ENCODE measurements around the gene CAMTA2. TPM values are rescaled to one million over a fixed set of nuclear protein-coding genes. Genes with fewer than 3 reads are reported as not detected.

Gene CAMTA2
- total and polyA plus RNA-seq, 9 of the 15 experiments (the other 6 are each of a cell fraction or from before 2014, with no cell fraction given): 0.24 to 25.1 (median 6.3) TPM

DNA sequence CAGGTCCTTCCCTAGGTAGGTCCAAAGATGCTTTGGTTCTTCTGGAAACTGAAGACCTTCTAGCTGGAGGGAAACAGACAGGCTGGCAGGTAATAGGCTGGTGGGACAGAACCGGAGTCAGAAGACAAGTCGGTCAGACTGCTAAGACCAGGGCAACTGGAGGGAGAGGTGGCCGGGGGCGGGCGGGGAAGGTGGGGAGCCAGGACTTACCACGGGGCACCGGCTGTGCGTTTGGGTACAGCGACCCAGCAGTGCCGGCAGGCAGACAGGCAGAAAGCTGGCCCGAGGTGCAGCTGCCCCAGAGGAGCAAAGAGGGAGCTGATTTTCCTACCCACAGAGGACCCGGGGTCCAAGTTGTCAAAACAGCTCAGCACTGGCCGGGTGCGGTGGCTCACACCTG lies 47.2 kb upstream of the CAMTA2 start:
- Histone ChIP-seq H3K36me3 (ENCODE audit: control insufficient read depth, insufficient read depth, low read length) (no peaks in the 10 kb centered on the region), H3K4me2 (ENCODE audit: insufficient read depth, low read length) (no peak overlapping the region), H3K9me3 (replicated peaks; ENCODE audit: control insufficient read depth, insufficient read depth, low read depth, low read length) (no peaks in the 10 kb centered on the region), H3K9me1 (ENCODE audit: control insufficient read depth, insufficient read depth, low read length) (no peaks in the 10 kb centered on the region), H3K9ac (ENCODE audit: insufficient read depth in 1 of 2, low read depth in 2 of 2, low read length in 2 of 2) (no peak overlapping the region), H3K27ac (ENCODE audit: extremely low read depth, low read depth, low read length) (no peak overlapping the region), H2AFZ (ENCODE audit: low read depth, low read length) (no peak overlapping the region), H3K4me3 (no peak overlapping the region), H3K27me3 (ENCODE audit: control insufficient read depth in 2 of 2, insufficient read depth in 2 of 2, low read length in 2 of 2) (no peaks in the 10 kb centered on the region; a peak in 1 of 5 replicates), H3K4me1 (replicated peaks in 1 of 2; ENCODE audit: control insufficient read depth in 2 of 2, insufficient read depth in 2 of 2, low read length in 2 of 2) (peaks cover 0 to 6% of the 10 kb centered on the region in 2 experiments; a peak in 3 of 5 replicates), H3K79me2 (ENCODE audit: control insufficient read depth, insufficient read depth, low read length) (no peaks in the 10 kb centered on the region), H4K20me1 (replicated peaks; ENCODE audit: control insufficient read depth, insufficient read depth, low read length) (no peaks in the 10 kb centered on the region)
- TF ChIP-seq HDAC3 (IDR thresholded peaks at IDR 0.05; ENCODE audit: borderline replicate concordance, partially characterized antibody) (no peak), DMBX1 (CRISPR knock-in tag; IDR thresholded peaks at IDR 0.05; ENCODE audit: borderline replicate concordance) (no peak), ZNF589 (CRISPR knock-in tag; IDR thresholded peaks at IDR 0.05; ENCODE audit: low read depth) (no peak), NFRKB (IDR thresholded peaks at IDR 0.05; ENCODE audit: low read depth) (no peak), ADNP (tag; IDR thresholded peaks at IDR 0.05) (no peak), EZH2 (IDR thresholded peaks at IDR 0.05; ENCODE audit: borderline replicate concordance, low read depth, low read length) (no peak), ARNT (IDR thresholded peaks at IDR 0.05) (no peak), U2AF1 (optimal IDR thresholded peaks at IDR 0.05; ENCODE audit: low read depth, low read length) (no peak), BACH1 (tag; IDR thresholded peaks at IDR 0.05) (no peak), ZBTB1 (CRISPR knock-in tag; IDR thresholded peaks at IDR 0.05; ENCODE audit: borderline replicate concordance, low read depth) (no peak), ZNF224 (CRISPR knock-in tag; IDR thresholded peaks at IDR 0.05) (no peak), TAL1 (IDR thresholded peaks at IDR 0.05) (no peak), ZNF518B (CRISPR knock-in tag; IDR thresholded peaks at IDR 0.05) (no peak), TAF9B (IDR thresholded peaks at IDR 0.05; ENCODE audit: partially characterized antibody) (no peak), HDAC2 (IDR thresholded peaks at IDR 0.05) (no peak)
- TF ChIP-seq, protein P1, sequence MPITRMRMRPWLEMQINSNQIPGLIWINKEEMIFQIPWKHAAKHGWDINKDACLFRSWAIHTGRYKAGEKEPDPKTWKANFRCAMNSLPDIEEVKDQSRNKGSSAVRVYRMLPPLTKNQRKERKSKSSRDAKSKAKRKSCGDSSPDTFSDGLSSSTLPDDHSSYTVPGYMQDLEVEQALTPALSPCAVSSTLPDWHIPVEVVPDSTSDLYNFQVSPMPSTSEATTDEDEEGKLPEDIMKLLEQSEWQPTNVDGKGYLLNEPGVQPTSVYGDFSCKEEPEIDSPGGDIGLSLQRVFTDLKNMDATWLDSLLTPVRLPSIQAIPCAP (CRISPR knock-in tag; IDR thresholded peaks at IDR 0.05; ENCODE audit: borderline replicate concordance): no peak
- no TSS peak for BruUV-seq (replicated peaks)
- intact Hi-C loops (cut with micrococcal nuclease) (no loop called here), in situ Hi-C loops (cut with MboI) (no loop called here)
- FAIRE-seq (no peak), DNase-seq (ENCODE audit: extremely low read depth in 1 of 4, low spot score in 3 of 4) (no peak), ATAC-seq (no peak)
- ChIA-PET CTCF (ENCODE audit: low intra/inter-chr PET ratio) (no interaction called here), POLR2A (no interaction called here)
- 44% methylated on average over 10 of the region's 14 CpGs for WGBS (ENCODE audit: insufficient coverage, low coverage, missing lambda C conversion rate)
